Stimulated activated CD4-positive, alpha-beta T cell treated with anti-CD3 and anti-CD28 coated beads, Interleukin-1b, Interleukin-23, amount 100 ng/mL, for 48 hours (primary cell): ENCODE data around the gene RNASE7.
A peak's percentile ranks its signal among the peaks of the same experiment; 100 is the strongest.
"Not testable (repeated sequence)": the region's sequence is repeated elsewhere in the genome, so short reads cannot be mapped to it uniquely, and the experiment has no call there.

Source experiments
- DNase-seq: peaks from one replicate; pipeline ENCODE4 v3.0.0-alpha.2; 2020

Gene RNASE7

GRCh38 chr14:21023817-21024584 is 18.2 kb upstream of the RNASE7 start:
- no peak for DNase-seq

- DNase-seq: peak; percentile 58
These were observed 17.4 kb upstream of the RNASE7 start, which contains the start of gene NDRG2 for GRCh38 chr14:21024585-21025370. NDRG2 (minus strand) TSS chr14:21025061; CDS start chr14:21023315, 1,746 bp downstream.

GRCh38 chr14:21025371-21026273 is 16.5 kb upstream of the RNASE7 start:
- DNase-seq: no peak

GRCh38 chr14:21026274-21026987 is 15.7 kb upstream of the RNASE7 start:
- no peak for DNase-seq

GRCh38 chr14:21026988-21027315 is 15.2 kb upstream of the RNASE7 start:
- no peak for DNase-seq

GRCh38 chr14:21029917-21030316 is 12.2 kb upstream of the RNASE7 start, which contains the start of gene TPPP2:
TPPP2 (plus strand) TSS chr14:21030217; CDS start chr14:21030582, 365 bp downstream.
- no peak for DNase-seq

GRCh38 chr14:21030531-21030930 is 11.6 kb upstream of the RNASE7 start:
- no peak for DNase-seq

GRCh38 chr14:21032326-21033132 is 9.6 kb upstream of the RNASE7 start:
- DNase-seq: no peak

GRCh38 chr14:21033133-21033698 is 8.9 kb upstream of the RNASE7 start:
- DNase-seq: no peak

- DNase-seq: no peak
These were observed 7.5 kb upstream of the RNASE7 start, which contains the start of gene RNASE13 for GRCh38 chr14:21034707-21035106. RNASE13 (minus strand) TSS chr14:21034807; CDS start chr14:21034288, 519 bp downstream.

GRCh38 chr14:21036751-21037150 is 5.4 kb upstream of the RNASE7 start:
- DNase-seq: no peak

- DNase-seq: no peak
These were observed 5.0 kb upstream of the RNASE7 start for GRCh38 chr14:21037156-21037555.

- DNase-seq: no peak
These were observed 3.4 kb upstream of the RNASE7 start for GRCh38 chr14:21038441-21039422.

- no peak for DNase-seq
These were observed 2.4 kb upstream of the RNASE7 start for GRCh38 chr14:21039585-21040369.

GRCh38 chr14:21040370-21040925 is 1.7 kb upstream of the RNASE7 start:
- no peak for DNase-seq

- DNase-seq: not testable (repeated sequence)
These were observed 1.2 kb upstream of the RNASE7 start for GRCh38 chr14:21040941-21041340.

GRCh38 chr14:21042918-21043317 is 756 bp downstream of the RNASE7 start:
- no peak for DNase-seq

- DNase-seq: no peak
These were observed 1.3 kb downstream of the RNASE7 start for GRCh38 chr14:21043387-21043973.
